ENCODE data around the gene AGTRAP.

Gene AGTRAP

GRCh38 chr1:11736746-11737639 lies 1.1 kb downstream of the AGTRAP start:
- no peak for DNase-seq

GRCh38 chr1:11738096-11738495 lies 2.2 kb downstream of the AGTRAP start:
- DNase-seq: no peak

- DNase-seq: no peak
These were observed 2.8 kb downstream of the AGTRAP start for GRCh38 chr1:11738783-11739182.

DNA sequence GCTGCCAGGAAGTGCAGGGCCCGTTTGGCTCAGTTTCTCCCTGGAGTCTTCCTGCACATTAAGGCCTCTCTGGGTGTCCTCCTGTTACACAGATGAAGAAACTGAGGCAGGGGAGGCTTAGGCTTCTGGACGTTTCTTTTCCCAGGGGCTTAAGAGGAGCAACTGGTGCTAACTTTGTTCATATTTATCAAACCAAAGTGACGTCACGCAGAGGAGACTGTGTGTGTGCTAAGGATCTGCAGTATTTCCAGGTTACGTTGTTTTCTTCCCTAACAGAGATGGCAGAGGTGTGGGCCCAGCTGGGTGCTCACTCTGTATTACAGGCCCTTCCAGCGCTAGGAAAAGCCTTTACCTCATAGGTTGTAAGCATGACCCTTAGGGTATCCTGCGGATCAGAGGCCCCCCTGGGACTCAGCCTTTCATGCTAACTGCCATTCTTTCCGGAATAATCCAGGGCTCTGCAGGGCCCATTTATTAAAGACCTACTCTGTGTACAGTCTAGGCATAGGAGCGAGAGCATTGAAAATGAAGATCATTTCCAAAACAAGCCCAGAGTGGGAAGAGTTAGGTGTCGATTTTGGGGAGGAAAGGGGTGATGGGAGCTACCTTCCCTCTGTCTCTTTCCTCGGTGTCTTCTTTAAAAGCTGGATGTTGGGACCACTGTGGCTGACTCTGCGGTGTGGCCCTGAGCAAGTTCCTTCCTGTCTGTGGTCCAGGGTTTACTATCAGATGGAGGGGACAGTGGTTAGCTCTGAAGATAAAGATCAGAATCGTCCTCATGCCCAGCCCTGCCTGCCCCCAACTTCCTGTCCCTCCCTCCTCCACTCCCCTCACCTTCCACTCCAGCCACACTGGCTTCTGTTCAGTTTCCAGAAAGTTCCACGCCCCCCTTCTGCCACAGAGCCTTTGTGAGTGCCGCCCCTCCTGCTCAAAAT lies 4.6 kb downstream of the AGTRAP start:
- DNase-seq: no peak

DNA sequence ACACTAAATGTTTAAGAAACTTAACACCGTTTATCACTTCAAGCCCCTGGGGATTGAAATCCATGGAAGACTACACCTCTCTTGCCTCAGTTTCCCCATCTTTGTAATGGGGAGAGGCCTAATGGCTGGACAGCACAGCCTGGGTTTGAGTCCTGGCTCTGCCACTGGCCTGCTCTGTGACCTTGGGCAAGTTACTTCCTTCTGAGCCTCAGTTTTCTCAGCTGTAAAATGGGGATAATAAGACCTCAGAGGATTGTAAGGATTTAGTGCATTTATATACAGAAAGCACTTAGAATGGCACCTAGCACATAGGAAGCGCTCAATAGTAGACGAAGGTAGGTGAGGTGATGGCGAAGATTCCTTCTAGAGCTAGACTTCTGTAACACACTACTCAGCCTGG lies 5.5 kb downstream of the AGTRAP start:
- no peak for DNase-seq

GRCh38 chr1:11741919-11742558 lies 6.1 kb downstream of the AGTRAP start:
- no peak for DNase-seq

- DNase-seq: no peak
These were observed 8.4 kb downstream of the AGTRAP start for GRCh38 chr1:11744287-11744686.

- DNase-seq: no peak
These were observed 10.2 kb downstream of the AGTRAP start for GRCh38 chr1:11746092-11746491.

GRCh38 chr1:11746795-11747487 lies 11.0 kb downstream of the AGTRAP start:
- DNase-seq: no peak

- DNase-seq: no peak
These were observed 12.6 kb downstream of the AGTRAP start for GRCh38 chr1:11748294-11749202.

DNA sequence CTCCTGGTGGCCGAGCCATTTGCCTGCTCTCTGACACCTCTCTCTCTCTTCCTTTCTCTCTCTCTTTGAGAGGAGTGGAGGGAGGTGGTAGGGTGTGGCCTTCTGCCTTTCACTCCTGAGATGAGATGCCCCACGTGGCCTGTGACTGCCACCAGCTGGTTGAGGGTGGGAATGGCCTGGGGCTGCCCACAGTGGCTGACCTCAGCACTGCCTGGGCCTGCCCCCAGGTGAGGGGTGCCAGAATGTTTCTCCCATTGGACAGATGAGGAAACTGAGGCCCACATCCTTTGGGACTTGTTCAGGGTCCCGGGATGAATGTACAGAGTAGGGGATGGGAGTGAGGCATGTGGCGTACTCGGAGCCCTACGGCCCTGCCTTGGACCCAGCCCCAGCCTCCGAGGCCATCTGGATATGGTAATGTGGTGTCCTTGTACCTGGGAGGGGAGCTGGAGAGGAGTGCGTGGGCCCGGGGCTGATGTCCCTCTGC lies 13.3 kb downstream of the AGTRAP start:
- DNase-seq: peak; percentile 10

- no peak for DNase-seq
These were observed 14.1 kb downstream of the AGTRAP start for GRCh38 chr1:11749996-11750395.

- DNase-seq: no peak
These were observed 15.2 kb downstream of the AGTRAP start for GRCh38 chr1:11751087-11751486.

DNA sequence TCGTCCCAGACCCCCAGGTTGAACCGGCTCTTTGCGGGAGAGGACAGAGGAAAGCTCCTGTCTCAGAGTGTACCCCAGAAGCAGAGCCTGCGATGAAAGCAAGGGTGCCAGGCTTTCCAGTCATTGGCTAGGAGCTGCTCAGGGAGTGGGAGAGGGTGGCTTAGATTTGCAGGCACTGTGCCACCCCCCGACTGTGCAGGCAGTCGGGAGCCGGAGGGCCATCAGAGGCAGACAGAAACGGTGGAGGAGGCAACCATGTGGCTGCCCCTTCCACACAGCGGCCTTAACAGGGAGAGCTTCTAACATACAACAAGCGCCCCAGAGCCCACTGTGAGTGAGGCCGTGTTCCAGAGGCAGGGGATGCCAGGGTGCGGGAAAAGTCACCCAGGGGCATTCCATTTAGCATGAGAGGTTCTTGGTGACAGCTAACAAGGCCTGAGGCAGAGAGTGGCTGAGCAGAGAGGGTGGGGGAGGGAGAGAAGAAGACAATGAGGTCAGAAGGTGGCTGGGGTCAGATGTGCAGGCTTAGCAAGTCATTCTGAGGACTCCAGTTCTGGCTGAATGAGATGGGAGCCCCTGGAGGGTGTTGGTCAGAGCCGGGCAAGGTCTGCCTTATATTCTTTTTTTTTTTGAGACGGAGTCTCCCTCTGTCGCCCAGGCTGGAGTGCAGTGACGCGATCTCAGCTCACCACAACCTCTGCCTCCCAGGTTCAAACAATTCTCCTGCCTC lies 16.6 kb downstream of the AGTRAP start:
- no peak for DNase-seq

GRCh38 chr1:11753555-11754208 lies 17.7 kb downstream of the AGTRAP start:
- no peak for DNase-seq

DNA sequence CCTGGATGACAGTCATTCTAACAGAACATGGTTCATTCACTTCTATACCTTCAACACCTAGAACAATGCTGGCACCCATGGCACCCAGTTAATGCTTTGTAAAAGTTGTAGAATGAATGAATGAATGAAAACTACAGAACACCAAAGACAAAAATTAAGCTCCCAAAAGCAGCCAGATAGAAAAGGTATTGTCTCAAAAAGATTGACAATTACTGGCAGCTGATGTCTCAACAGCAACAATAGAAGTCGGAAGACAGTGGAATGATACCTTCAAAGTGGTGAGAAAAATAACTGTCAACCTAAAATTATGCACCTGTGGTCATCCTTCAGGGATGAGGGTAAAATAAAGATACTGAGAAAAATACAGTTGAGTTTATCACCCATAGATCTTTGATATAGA lies 21.1 kb downstream of the AGTRAP start:
- DNase-seq: no peak

DNA sequence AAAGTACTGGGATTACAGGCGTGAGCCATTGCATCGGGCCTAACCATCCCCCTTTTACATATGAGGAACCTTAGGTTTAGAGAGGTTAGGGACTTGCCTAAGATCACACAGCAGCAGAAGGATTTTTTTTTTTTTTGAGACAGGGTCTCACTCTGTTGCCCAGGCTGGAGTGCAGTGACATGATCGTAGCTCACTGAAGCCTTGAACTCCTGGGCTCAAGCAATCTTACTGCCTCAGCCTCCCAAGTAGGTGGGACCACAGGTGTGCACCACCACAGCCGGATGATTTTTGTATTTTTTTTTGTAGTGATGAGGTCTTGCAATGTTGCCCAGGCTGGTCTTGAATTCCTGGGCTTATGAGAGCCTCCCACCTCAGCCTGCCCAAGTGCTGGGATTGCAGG lies 23.9 kb downstream of the AGTRAP start:
- no peak for DNase-seq

DNA sequence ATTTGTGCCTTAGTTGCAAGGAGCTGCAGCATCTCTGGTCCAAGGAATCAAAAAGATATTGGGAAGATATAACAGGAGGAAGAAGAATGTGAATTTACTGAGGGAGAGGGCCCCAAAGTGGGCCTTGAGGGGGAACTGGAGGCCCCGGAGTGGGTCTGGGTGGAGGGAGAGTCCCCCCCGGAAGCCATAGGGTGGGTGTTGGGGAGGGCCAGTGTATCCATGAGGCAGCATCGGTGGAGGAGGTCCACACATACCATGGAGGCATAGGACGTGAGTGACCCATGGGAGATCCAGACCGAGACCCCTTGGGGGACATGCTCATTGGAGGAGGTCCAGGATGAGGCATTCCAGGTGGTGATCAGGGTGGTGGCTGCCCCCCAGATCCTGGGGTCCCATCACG lies 25.3 kb downstream of the AGTRAP start:
- DNase-seq: no peak

GRCh38 chr1:11761988-11762406 lies 26.1 kb downstream of the AGTRAP start, which contains the start of gene C1orf167:
Gene C1orf167, plus strand, starts transcription at chr1:11762193. Its CDS starts 2,208 bp downstream, at chr1:11764401.
- no peak for DNase-seq

DNA sequence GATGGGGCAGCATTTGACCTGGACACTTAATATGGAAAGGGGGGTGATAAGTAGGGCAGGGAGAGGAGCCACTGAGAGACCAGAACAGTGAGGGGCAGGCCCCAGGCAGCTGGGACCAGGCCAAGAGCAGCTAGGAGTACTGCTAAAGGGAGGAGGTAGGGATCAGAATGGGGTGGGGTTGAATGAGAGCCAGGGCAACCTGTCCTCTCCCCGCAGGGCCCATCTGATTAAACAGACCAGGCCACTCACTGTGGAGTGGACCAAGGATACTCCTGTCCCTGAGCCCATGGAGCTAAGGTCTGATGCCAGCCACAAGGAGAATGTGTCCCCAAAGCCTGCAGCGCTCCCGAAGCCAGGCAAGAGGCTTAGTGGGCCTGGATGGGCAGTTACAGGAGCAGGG lies 28.2 kb downstream of the AGTRAP start:
- no peak for DNase-seq
